NCI-H774 (cell line): ENCODE measurements around the gene AGGF1.
"Not testable (repeated sequence)": the region's sequence is repeated elsewhere in the genome, so short reads cannot be mapped to it uniquely, and the experiment has no call there.

Source experiments
- DNase-seq: peaks from one replicate; lab custom pipeline; 2025; lab: John Stamatoyannopoulos, UW

Gene AGGF1

DNA sequence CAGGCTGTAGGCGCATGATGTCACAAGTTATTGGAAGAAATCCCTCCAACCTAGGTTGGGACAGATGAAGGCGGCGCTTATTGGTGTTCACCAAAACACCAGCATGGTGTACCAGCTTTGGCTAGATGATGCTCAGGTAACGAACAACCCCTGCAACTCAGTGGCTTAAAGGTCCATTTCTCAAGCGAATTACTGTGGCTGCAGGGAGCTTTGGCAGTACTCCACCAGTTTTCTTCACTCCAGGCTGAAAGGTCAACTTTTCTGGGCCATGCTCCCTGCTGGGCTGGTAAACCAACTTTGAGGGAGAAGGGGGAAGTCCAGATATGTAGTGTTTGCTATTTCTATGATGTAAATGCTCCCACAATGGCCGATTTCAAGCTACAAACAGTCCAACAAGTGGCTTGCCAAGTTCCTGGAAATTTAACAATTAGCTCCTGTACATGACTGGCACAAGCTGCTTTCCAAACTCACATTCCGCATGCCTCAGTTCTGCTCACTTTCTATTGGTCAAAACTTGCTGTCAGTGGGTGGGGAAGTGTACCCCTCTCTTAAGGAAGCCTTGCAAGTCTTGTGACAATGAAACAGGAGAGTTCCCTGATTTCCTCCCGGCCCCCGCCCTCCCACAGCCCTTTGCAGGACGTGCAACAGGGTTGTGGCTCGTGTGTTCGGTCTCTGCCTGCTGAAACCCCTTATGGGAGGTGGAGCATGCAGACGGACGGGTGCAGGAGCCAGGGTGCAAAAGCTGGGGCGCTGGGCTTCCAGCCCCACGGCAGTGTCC, 57.5 kb downstream of the AGGF1 start:
- no peak for DNase-seq

DNA sequence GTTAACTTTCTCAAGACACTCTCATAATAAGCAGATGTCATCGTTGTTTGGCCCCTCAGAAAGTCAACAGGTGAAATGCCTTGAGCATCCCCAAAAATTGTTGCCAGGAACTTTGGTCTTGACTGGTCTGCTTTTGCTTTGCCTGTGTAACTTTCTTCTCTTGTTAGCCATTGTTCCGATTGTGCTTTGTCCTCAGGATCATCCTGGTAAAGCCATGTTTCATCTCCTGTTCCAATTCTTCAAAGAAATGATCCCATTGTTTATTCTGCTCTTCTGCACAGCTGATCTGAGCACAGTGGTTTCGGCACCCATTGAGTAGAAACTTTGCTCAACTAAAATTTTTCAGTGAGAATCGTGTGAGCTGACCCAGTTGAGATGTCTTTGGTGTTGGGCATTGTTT, 65.0 kb downstream of the AGGF1 start:
- no peak for DNase-seq

DNA sequence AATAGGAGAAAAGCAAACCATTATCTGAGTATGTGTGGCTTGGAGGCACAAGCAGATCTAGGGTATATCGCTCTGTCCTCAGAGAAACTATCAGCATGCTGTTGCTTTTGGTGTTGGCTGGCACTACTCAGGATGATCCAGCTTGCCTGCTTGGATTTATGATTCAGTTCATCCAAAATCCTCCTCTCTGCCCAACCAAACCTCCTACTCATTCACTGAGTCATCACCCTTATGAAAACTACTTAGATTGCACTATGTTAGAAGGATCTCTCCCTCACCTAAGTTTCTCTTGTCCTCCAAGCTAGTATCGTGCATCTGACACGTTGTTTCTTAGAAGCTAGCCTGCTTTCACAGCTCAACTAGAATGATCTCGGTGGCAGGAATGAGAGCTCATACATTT, 71.1 kb downstream of the AGGF1 start:
- DNase-seq, result no peak

DNA sequence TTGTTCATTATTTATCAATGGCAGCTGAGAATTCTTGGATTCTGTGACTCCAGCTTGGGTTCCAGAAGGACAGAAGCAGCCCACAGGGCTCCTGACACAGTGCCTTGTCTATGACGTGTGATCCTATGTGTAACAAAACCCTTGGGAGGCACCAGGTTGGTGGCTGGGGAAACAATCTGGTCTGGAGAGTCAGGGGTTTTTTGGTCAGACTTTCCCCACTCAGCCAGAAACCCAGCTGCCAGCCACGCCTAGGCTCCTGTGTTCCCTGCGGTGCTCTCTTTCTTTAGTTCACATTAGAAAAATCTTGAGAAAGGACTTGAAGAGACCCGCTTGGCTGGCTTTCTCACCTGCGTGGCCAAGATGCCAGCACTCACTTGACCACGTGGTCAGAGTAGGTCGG, 72.3 kb downstream of the AGGF1 start:
- DNase-seq, result no peak

DNA sequence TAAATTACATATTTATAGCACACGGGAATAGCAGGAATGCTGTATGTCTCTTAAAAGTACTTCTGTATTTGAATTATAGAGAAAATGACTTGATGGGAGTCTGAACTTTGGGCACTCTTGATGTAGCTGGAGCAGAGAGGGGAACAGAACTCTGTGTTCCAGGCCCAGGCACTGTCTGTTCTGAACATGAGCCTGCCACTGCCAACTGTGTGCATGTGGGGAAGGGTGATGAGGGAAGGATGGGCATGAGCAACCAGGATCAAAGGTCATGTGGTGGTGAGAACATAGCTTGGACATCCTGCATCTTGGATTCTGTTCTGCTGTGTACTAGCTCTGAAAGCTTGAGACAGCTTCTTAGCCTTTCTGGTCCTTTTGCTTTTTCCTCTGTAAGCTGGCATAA, 73.3 kb downstream of the AGGF1 start:
- DNase-seq, result no peak

DNA sequence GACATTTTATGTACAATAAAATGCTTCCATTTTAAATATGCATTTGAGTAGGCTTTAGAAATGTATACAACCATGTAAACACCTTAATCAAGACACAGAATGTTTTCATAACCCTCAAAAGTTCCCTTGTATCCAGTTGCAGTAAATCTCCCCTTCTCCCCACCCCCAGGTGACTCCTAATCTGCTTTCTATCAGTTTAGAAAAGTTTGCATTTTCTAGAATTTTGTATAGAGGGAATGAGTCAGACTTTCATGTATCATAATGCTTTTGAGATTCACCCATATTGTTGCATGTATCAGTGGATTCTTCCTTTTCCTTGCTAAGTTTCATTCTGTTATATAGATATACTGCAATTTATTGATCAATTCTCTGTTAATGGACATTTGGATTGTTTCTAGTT, 74.6 kb downstream of the AGGF1 start:
- DNase-seq, result no peak

DNA sequence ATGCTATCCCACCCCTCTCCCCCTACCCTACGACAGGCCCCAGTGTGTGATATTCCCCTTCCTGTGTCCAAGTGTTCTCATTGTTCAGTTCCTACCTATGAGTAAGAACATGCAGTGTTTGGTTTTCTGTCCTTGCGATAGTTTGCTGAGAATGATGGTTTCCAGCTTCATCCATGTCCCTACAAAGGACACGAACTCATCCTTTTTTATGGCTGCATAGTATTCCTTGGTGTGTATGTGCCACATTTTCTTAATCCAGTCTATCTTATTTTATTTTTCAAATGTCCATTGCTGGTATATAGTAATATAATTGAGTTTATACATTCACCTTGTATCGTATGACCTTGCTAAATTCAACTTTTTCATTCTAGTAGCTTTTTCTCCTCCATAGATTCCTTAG, 76.8 kb downstream of the AGGF1 start:
- not testable (repeated sequence) for DNase-seq
